ENCODE results near the gene ASAP2.

- TF ChIP-seq MYC (IDR thresholded peaks at IDR 0.05; ENCODE audit: low read depth, low read length) (no peak; the same call in 1 of the 2 replicates), MYC (CRISPR knock-in tag; IDR thresholded peaks at IDR 0.05; ENCODE audit: borderline replicate concordance, low read depth) (no peak), HNRNPK (IDR thresholded peaks at IDR 0.05; ENCODE audit: low read depth, low read length, poor library complexity, severe bottlenecking) (no peak), SIX5 (IDR thresholded peaks at IDR 0.05; ENCODE audit: borderline replicate concordance in 1 of 2, insufficient read depth in 1 of 2, low read depth in 1 of 2, low read length in 2 of 2) (no peak), TBL1XR1 (IDR thresholded peaks at IDR 0.05; ENCODE audit: low read length in 2 of 2) (no peak), TAF1 (IDR thresholded peaks at IDR 0.05; ENCODE audit: control insufficient read depth, extremely low read depth, insufficient read depth, low read length, severe bottlenecking) (no peak), ZNF77 (CRISPR knock-in tag; IDR thresholded peaks at IDR 0.05) (no peak), NR2C2 (CRISPR knock-in tag; IDR thresholded peaks at IDR 0.05) (no peak), NR2C2 (tag; IDR thresholded peaks at IDR 0.05) (no peak), MCM5 (IDR thresholded peaks at IDR 0.05; ENCODE audit: low read depth) (no peak), YBX1 (IDR thresholded peaks at IDR 0.05) (no peak), USF2 (CRISPR knock-in tag; IDR thresholded peaks at IDR 0.05) (no peak)
Observed at GRCh38 chr2:9206991-9207640, 504 bp downstream of the ASAP2 start.
